ENCODE measurements around the gene SPEF2.

The SPEF2 gene

DNA sequence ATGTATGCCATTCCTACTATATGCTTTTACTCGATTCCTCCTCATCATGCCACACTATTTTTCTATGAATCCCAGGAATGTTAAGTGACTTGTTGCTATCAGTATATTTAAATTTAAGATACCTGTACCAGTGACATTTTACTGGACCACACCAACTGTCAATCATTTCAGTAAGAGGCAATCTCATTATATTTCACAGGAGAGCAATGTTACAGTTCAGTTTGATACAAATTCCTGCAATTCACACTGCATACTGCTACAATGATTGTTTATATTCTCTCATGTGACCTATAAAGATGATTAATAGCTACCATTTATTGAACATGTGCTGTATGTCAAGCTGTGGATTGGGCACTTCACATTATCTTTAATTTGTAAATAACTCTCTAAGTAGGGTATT, 30.0 kb downstream of the SPEF2 start:
- TF ChIP-seq ZNF561 (tag by site-specific recombination; IDR thresholded peaks at IDR 0.05; ENCODE audit: borderline replicate concordance) (no peak), ZFP37 (tag by site-specific recombination; IDR thresholded peaks at IDR 0.05) (no peak), ZBTB44 (tag by site-specific recombination; IDR thresholded peaks at IDR 0.05) (peak; percentile 48; the same call in 1 of the 2 replicates), ZNF248 (tag by site-specific recombination; IDR thresholded peaks at IDR 0.05) (no peak), PRDM6 (tag by site-specific recombination; IDR thresholded peaks at IDR 0.05) (peak; percentile 31; the same call in 1 of the 2 replicates), SCRT2 (tag by site-specific recombination; IDR thresholded peaks at IDR 0.05) (0 out of 2 replicates have a peak, but pooled peaks have one; percentile 17), ZNF146 (tag by site-specific recombination; IDR thresholded peaks at IDR 0.05) (no peak), ZNF184 (tag by site-specific recombination; IDR thresholded peaks at IDR 0.05) (no peak), ZNF214 (tag by site-specific recombination; IDR thresholded peaks at IDR 0.05; ENCODE audit: borderline replicate concordance) (no peak)
- TF ChIP-seq, protein P1, sequence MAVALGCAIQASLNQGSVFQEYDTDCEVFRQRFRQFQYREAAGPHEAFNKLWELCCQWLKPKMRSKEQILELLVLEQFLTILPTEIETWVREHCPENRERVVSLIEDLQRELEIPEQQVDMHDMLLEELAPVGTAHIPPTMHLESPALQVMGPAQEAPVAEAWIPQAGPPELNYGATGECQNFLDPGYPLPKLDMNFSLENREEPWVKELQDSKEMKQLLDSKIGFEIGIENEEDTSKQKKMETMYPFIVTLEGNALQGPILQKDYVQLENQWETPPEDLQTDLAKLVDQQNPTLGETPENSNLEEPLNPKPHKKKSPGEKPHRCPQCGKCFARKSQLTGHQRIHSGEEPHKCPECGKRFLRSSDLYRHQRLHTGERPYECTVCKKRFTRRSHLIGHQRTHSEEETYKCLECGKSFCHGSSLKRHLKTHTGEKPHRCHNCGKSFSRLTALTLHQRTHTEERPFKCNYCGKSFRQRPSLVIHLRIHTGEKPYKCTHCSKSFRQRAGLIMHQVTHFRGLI (tag by site-specific recombination; IDR thresholded peaks at IDR 0.05): no peak
- TF ChIP-seq, protein P2, sequence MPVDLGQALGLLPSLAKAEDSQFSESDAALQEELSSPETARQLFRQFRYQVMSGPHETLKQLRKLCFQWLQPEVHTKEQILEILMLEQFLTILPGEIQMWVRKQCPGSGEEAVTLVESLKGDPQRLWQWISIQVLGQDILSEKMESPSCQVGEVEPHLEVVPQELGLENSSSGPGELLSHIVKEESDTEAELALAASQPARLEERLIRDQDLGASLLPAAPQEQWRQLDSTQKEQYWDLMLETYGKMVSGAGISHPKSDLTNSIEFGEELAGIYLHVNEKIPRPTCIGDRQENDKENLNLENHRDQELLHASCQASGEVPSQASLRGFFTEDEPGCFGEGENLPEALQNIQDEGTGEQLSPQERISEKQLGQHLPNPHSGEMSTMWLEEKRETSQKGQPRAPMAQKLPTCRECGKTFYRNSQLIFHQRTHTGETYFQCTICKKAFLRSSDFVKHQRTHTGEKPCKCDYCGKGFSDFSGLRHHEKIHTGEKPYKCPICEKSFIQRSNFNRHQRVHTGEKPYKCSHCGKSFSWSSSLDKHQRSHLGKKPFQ (tag by site-specific recombination; IDR thresholded peaks at IDR 0.05): 0 out of 2 replicates have a peak, but pooled peaks have one; percentile 51
- ChIA-PET POLR2A (no interaction called here), CTCF (interaction anchor here (0.6 kb wide), 1 partner anchor 415 kb away, joined by 3 read pairs; no protein-coding TSS in a partner anchor)
- Histone ChIP-seq H3K9me3 (ENCODE audit: control insufficient read depth, insufficient read depth, low read depth, low read length) (no peaks in the 10 kb centered on the region), H3K27ac (ENCODE audit: extremely low read depth, low read depth, low read length) (no peak overlapping the region), H3K36me3 (ENCODE audit: control insufficient read depth in 2 of 2, insufficient read depth in 1 of 2, low read length in 2 of 2) (no peaks in the 10 kb centered on the region), H3K4me1 (ENCODE audit: control insufficient read depth, insufficient read depth, low read length) (no peaks in the 10 kb centered on the region), H3K4me3 (ENCODE audit: low read depth, low read length) (no peak overlapping the region)

DNA sequence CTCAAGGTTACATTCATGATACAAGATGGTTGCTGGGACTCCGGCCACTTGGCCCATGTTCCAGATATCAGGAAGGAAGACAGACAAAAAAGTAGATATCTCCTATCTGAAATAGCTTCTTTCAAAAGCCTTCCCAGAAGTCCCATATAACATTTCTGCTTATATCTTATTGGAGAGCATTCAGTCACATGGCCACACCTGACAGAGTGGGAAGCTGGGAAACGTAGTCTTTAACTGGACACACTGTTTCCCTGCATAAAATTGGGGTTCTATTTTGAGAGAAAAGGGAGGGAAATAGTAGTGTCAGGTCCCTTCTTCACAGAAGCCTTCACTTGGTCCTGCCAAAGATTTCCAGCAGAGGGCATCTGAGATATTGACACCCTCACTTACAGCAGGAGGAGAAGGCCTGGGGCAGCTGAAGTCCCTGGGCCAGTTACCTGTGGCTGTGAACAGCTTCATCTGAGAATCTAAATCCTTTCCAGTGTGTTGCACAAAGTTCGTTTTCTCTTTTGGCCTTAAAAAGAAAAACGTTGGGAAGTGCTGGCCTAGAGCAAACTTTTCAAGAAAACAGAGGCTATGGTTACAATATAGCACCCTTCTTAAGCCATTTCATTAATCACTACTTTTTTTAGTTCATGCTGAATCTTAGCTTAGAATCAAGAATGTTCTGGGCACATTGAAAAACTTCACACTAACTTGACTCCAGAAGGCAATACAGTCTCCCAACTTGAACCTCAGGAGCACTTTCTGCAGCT, 33.5 kb downstream of the SPEF2 start:
- POLR2A ChIA-PET: interaction anchor here (0.8 kb wide), 1 partner anchor 275 kb away, joined by 3 read pairs; no protein-coding TSS in a partner anchor
- no peak for TF ChIP-seq ELK4 (IDR thresholded peaks at IDR 0.05; ENCODE audit: borderline replicate concordance, low read depth, low read length)
- TF ChIP-seq ZNF510 (tag by site-specific recombination; IDR thresholded peaks at IDR 0.05; ENCODE audit: insufficient replicate concordance): no peak
- no peak for TF ChIP-seq ZNF280C (tag by site-specific recombination; IDR thresholded peaks at IDR 0.05)
- no peak for TF ChIP-seq ZBTB17 (tag by site-specific recombination; IDR thresholded peaks at IDR 0.05)
- TF ChIP-seq OVOL3 (tag by site-specific recombination; IDR thresholded peaks at IDR 0.05): no peak
- no peak for TF ChIP-seq SALL2 (tag by site-specific recombination; IDR thresholded peaks at IDR 0.05; ENCODE audit: borderline replicate concordance)
- TF ChIP-seq KLF16 (tag by site-specific recombination; IDR thresholded peaks at IDR 0.05): no peak
- 0 out of 2 replicates have a peak, but pooled peaks have one; percentile 18 for TF ChIP-seq CTCF (tag by site-specific recombination; IDR thresholded peaks at IDR 0.05)
- no peak for TF ChIP-seq ZBTB8A (tag by site-specific recombination; IDR thresholded peaks at IDR 0.05)

More for the DNA sequence above, 33.5 kb downstream of the SPEF2 start:
- CTCF ChIA-PET: interaction anchor here (0.6 to 3.7 kb wide), 22 partner anchors 9 to 1179 kb away, joined by 3 to 63 read pairs (median 4); no protein-coding TSS in a partner anchor
- Histone ChIP-seq H3K36me3 (ENCODE audit: control insufficient read depth in 2 of 2, insufficient read depth in 1 of 2, low read length in 2 of 2) (no peaks in the 10 kb centered on the region), H3K4me3 (ENCODE audit: low read depth, low read length) (no peak overlapping the region), H3K9me3 (ENCODE audit: control insufficient read depth, insufficient read depth, low read depth, low read length) (no peaks in the 10 kb centered on the region), H3K4me1 (ENCODE audit: control insufficient read depth, insufficient read depth, low read length) (no peaks in the 10 kb centered on the region), H3K27ac (ENCODE audit: extremely low read depth, low read depth, low read length) (no peak overlapping the region)

Measured in HEK293 (cell line).